NCI-H226 (cell line): ENCODE measurements around the gene COL5A3.
A peak's percentile ranks its signal among the peaks of the same experiment; 100 is the strongest.
"Not testable (repeated sequence)": the region's sequence is repeated elsewhere in the genome, so short reads cannot be mapped to it uniquely, and the experiment has no call there.

Experiments
- DNase-seq: peaks from one replicate; pipeline ENCODE4 v3.0.0-alpha.2; 2015

The COL5A3 gene

GRCh38 chr19:9935506-9936325 is 74.6 kb downstream of the COL5A3 start:
- no peak for DNase-seq

- peak; percentile 37 for DNase-seq
Measured at GRCh38 chr19:9934132-9934950, 76.0 kb downstream of the COL5A3 start.

- DNase-seq, result no peak
Measured at GRCh38 chr19:9932835-9933234, 77.5 kb downstream of the COL5A3 start.

- DNase-seq, result no peak
Measured at GRCh38 chr19:9931629-9932028, 78.7 kb downstream of the COL5A3 start.

GRCh38 chr19:9923440-9923839 is 86.9 kb downstream of the COL5A3 start:
- no peak for DNase-seq

GRCh38 chr19:9922782-9923379 is 87.4 kb downstream of the COL5A3 start:
- not testable (repeated sequence) for DNase-seq

- DNase-seq, result peak; percentile 66
Measured at GRCh38 chr19:9917321-9917720, 93.0 kb downstream of the COL5A3 start.

- no peak for DNase-seq
Measured at GRCh38 chr19:9916719-9917118, 93.6 kb downstream of the COL5A3 start.

- peak; percentile 84 for DNase-seq
Measured at GRCh38 chr19:9914315-9915207, 95.7 kb downstream of the COL5A3 start.

GRCh38 chr19:9914001-9914314 is 96.3 kb downstream of the COL5A3 start:
- DNase-seq, result no peak

- DNase-seq, result peak; percentile 18
Measured at GRCh38 chr19:9913237-9914000, 96.9 kb downstream of the COL5A3 start.

- DNase-seq, result no peak
Measured at GRCh38 chr19:9912551-9913236, 97.6 kb downstream of the COL5A3 start.

GRCh38 chr19:9911524-9912185 is 98.6 kb downstream of the COL5A3 start:
- no peak for DNase-seq

- no peak for DNase-seq
Measured at GRCh38 chr19:9910625-9911024, 99.7 kb downstream of the COL5A3 start.
